H1 (cell line): Measurements from ENCODE around the gene DAP. TPM values are rescaled to one million over a fixed set of nuclear protein-coding genes. Genes with fewer than 3 reads are reported as not detected.

Experiments used
- CTCF ChIA-PET: fragments of 300-600 bp; sonication (Branson Sonifier 250); formaldehyde crosslinking; loops from one replicate; lab custom pipeline; 2021; ENCODE audit not compliant: partially characterized antibody; lab: Charles Lee
- POLR2A ChIA-PET: fragments of 300-600 bp; sonication (Branson Sonifier 250); formaldehyde crosslinking; loops from one replicate; lab custom pipeline; 2021; ENCODE audit warnings: inconsistent platforms; ENCODE audit not compliant: partially characterized antibody; lab: Charles Lee
- DNase-seq, 2 experiments: peaks; one replicate each; pipeline versions ENCODE4 v3.0.0 to v3.0.0-alpha.2; 2010 to 2022; ENCODE audit warnings: low spot score in 2 of 2, low read depth in 1 of 2, mixed read lengths in 1 of 2
- FAIRE-seq: peaks from 2 replicates; lab custom pipeline; 2011; peaks lifted over from hg19 to GRCh38; lab: Jason Lieb, UNC
- H2AFZ ChIP-seq: 2 replicates; pipeline ENCODE4 v1.8.1; 2012; ENCODE audit warnings: low read length, inconsistent platforms
- H2AK5ac ChIP-seq: 2 replicates; pipeline ENCODE4 v1.6.1; 2013; ENCODE audit warnings: low read depth, low read length
- H2BK120ac ChIP-seq: replicated peaks from 2 replicates; pipeline ENCODE3; 2013; ENCODE audit warnings: low read depth, low read length, inconsistent platforms
- H2BK12ac ChIP-seq: 2 replicates; pipeline ENCODE4 v1.6.1; 2013; ENCODE audit warnings: low read depth, low read length
- H2BK15ac ChIP-seq: 2 replicates; pipeline ENCODE4 v1.6.1; 2013; ENCODE audit warnings: low read length
- H2BK20ac ChIP-seq: 2 replicates; pipeline ENCODE4 v1.6.1; 2013; ENCODE audit warnings: low read length
- H2BK5ac ChIP-seq: 2 replicates; pipeline ENCODE4 v1.6.1; 2013; ENCODE audit warnings: low read depth, low read length
- H3K14ac ChIP-seq: 2 replicates; pipeline ENCODE4 v1.6.1; 2013; ENCODE audit warnings: inconsistent platforms; ENCODE audit not compliant: insufficient read length
- H3K18ac ChIP-seq: 2 replicates; pipeline ENCODE4 v1.6.1; 2013; ENCODE audit warnings: low read length; ENCODE audit errors: extremely low read depth
- H3K23ac ChIP-seq: 2 replicates; pipeline ENCODE4 v1.6.1; 2013; ENCODE audit warnings: inconsistent platforms; ENCODE audit not compliant: insufficient read length
- H3K23me2 ChIP-seq: 2 replicates; pipeline ENCODE4 v1.6.1; 2013; ENCODE audit warnings: low read depth, low read length
- H3K27ac ChIP-seq: 2 replicates; pipeline ENCODE4 v1.6.1; 2011; ENCODE audit warnings: low read depth, low read length, inconsistent platforms
- H3K27me3 ChIP-seq, 4 experiments: replicated peaks in 1 of 4; 1 replicate in 1 of 4; 2 replicates in 3 of 4; pipeline versions ENCODE4 v1.6.1 to v1.8.1; 2011 to 2013; ENCODE audit warnings: low read length in 3 of 4, mild to moderate bottlenecking in 3 of 4, inconsistent platforms in 2 of 4, mixed read lengths in 2 of 4, moderate library complexity in 1 of 4; ENCODE audit not compliant: control insufficient read depth in 3 of 4, insufficient read depth in 3 of 4; ENCODE audit errors: extremely low read depth in 1 of 4
- H3K36me3 ChIP-seq, 4 experiments: 2 replicates each; pipeline versions ENCODE4 v1.6.1 to v1.8.1; 2011 to 2013; ENCODE audit warnings: mild to moderate bottlenecking in 4 of 4, low read length in 3 of 4, moderate library complexity in 2 of 4, control low read depth in 1 of 4, inconsistent platforms in 1 of 4; ENCODE audit not compliant: insufficient read depth in 4 of 4, control insufficient read depth in 2 of 4
- H3K4ac ChIP-seq: replicated peaks from 2 replicates; pipeline ENCODE3; 2013; ENCODE audit warnings: low read length, low read depth, mixed read lengths, inconsistent platforms; ENCODE audit not compliant: insufficient read length
- H3K4me1 ChIP-seq, 4 experiments: replicated peaks in 1 of 4; 1 replicate in 1 of 4; 2 replicates in 3 of 4; pipeline versions ENCODE4 v1.6.1 to v1.8.1; 2011 to 2013; ENCODE audit warnings: low read length in 3 of 4, inconsistent platforms in 2 of 4, mixed read lengths in 1 of 4; ENCODE audit not compliant: insufficient read depth in 4 of 4, control insufficient read depth in 3 of 4
- H3K4me2 ChIP-seq, 2 experiments: 2 replicates each; pipeline versions ENCODE4 v1.6.1 to v1.8.1; 2011 to 2013; ENCODE audit warnings: low read depth in 2 of 2, low read length in 2 of 2, control low read depth in 1 of 2, inconsistent platforms in 1 of 2, mild to moderate bottlenecking in 1 of 2; ENCODE audit not compliant: insufficient read depth in 1 of 2
- H3K4me3 ChIP-seq, 4 experiments: fragments of 200-600, 300-600 bp in 1 of 4; sonication (generic), shearing (Covaris generic), sonication (Bioruptor Twin) in 1 of 4; 2 replicates each; pipeline versions ENCODE4 v1.5.1 to v1.8.1; 2011 to 2016; ENCODE audit warnings: low read length in 4 of 4, low read depth in 3 of 4, control low read depth in 2 of 4, inconsistent platforms in 2 of 4, mild to moderate bottlenecking in 2 of 4, mixed read lengths in 1 of 4, moderate library complexity in 1 of 4; ENCODE audit not compliant: insufficient read depth in 2 of 4; ENCODE audit errors: extremely low read depth in 1 of 4
- H3K56ac ChIP-seq: replicated peaks from 2 replicates; pipeline ENCODE3; 2013; ENCODE audit warnings: low read depth, mild to moderate bottlenecking, mixed read lengths, low read length, inconsistent platforms; ENCODE audit not compliant: insufficient read length
- H3K79me1 ChIP-seq: 2 replicates; pipeline ENCODE4 v1.6.1; 2013; ENCODE audit warnings: low read depth, low read length, control low read depth
- H3K79me2 ChIP-seq, 2 experiments: 2 replicates each; pipeline versions ENCODE4 v1.6.1 to v1.8.1; 2012 to 2013; ENCODE audit warnings: low read length in 2 of 2, mild to moderate bottlenecking in 2 of 2, inconsistent platforms in 1 of 2; ENCODE audit not compliant: insufficient read depth in 2 of 2, control insufficient read depth in 1 of 2
- H3K9ac ChIP-seq, 4 experiments: replicated peaks in 1 of 4; 1 replicate in 1 of 4; 2 replicates in 3 of 4; pipeline versions ENCODE4 v1.6.1 to v1.8.1; 2011 to 2013; ENCODE audit warnings: low read depth in 3 of 4, low read length in 3 of 4, control low read depth in 2 of 4, mild to moderate bottlenecking in 2 of 4, moderate library complexity in 2 of 4, inconsistent platforms in 1 of 4; ENCODE audit errors: extremely low read depth in 1 of 4
- H3K9me3 ChIP-seq, 2 experiments: 2 replicates each; pipeline versions ENCODE4 v1.6.1 to v1.8.1; 2012 to 2013; ENCODE audit warnings: mild to moderate bottlenecking in 2 of 2, moderate library complexity in 2 of 2, control low read depth in 1 of 2, inconsistent platforms in 1 of 2, low read depth in 1 of 2, low read length in 1 of 2, mixed read lengths in 1 of 2; ENCODE audit not compliant: insufficient read depth in 2 of 2
- H4K20me1 ChIP-seq, 2 experiments: replicated peaks in 1 of 2; 2 replicates each; pipeline versions ENCODE3 to v1.8.1; 2011 to 2013; ENCODE audit warnings: inconsistent platforms in 2 of 2, low read length in 2 of 2, mild to moderate bottlenecking in 1 of 2; ENCODE audit not compliant: insufficient read depth in 2 of 2, control insufficient read depth in 1 of 2
- H4K5ac ChIP-seq: 2 replicates; pipeline ENCODE4 v1.6.1; 2013; ENCODE audit warnings: low read length, low read depth, mixed read lengths, inconsistent platforms; ENCODE audit not compliant: insufficient read length
- H4K8ac ChIP-seq: 2 replicates; pipeline ENCODE4 v1.8.0; 2013; ENCODE audit warnings: mild to moderate bottlenecking, moderate library complexity, low read length, inconsistent platforms; ENCODE audit not compliant: insufficient read depth; ENCODE audit errors: extremely low read depth
- H4K91ac ChIP-seq: replicated peaks from 2 replicates; pipeline ENCODE3; 2013; ENCODE audit warnings: low read length, mixed read lengths, inconsistent platforms; ENCODE audit not compliant: insufficient read length
- POLR2A ChIP-seq, 2 experiments: IDR thresholded peaks; 1 replicate in 1 of 2; 2 replicates in 1 of 2; pipeline ENCODE4 v1.6.1; 2011; ENCODE audit warnings: low read depth in 2 of 2, low read length in 2 of 2, mild to moderate bottlenecking in 2 of 2; ENCODE audit errors: control extremely low read depth in 1 of 2
- WGBS, 2 experiments: shearing (Covaris generic) in 1 of 2; methylation state at CpG; one replicate each; pipeline versions ENCODE4 v1.1.6 to v1.1.7; 2013 to 2015; ENCODE audit warnings: low lambda C conversion rate in 2 of 2, mixed read lengths in 2 of 2, inconsistent platforms in 1 of 2, low coverage in 1 of 2, missing lambda C conversion rate in 1 of 2; ENCODE audit not compliant: insufficient replicate concordance in 2 of 2, insufficient coverage in 1 of 2, insufficient read length in 1 of 2; ENCODE audit errors: extremely low coverage in 1 of 2, missing lambda C conversion rate in 1 of 2; 5-methylcytosine and 5-hydroxymethylcytosine counted together
- polyA plus RNA-seq, 7 experiments: library from polyadenylated mRNA; depleted of rRNA in 3 of 7; stranded (reverse) in 5 of 7; unstranded in 2 of 7; fragments of >200 nt in 5 of 7; fragments of 200-250 nt in 2 of 7; gene quantifications; 1 replicate in 5 of 7; 2 replicates in 1 of 7; 4 replicates in 1 of 7; pipeline versions ENCODE4 v1.2.1 to v1.2.3, GENCODE V29; 2011 to 2013; ENCODE audit warnings: missing spikeins in 2 of 7, mixed read lengths in 2 of 7
- total RNA-seq: library from RNA; stranded (reverse); fragmentation: NEBNext Ultra II Directional; extraction: Animal tissue kit (Norgen Biotek cat#: 25700); gene quantifications from 2 replicates; pipeline ENCODE4 v1.2.1, GENCODE V29; 2021

DAP gene
- total and polyA plus RNA-seq, 2 of the 8 experiments (the other 6 are each of a cell fraction or from before 2014, with no cell fraction given), result 26.2 to 44.4 TPM

- H3K9me3 ChIP-seq, result no peaks in the 10 kb centered on the region
- DNase-seq (no peak), FAIRE-seq (no peak)
- H2BK15ac ChIP-seq, result 0 out of 2 replicates have a peak overlapping the region, but pooled peaks have one; percentile 32
- no peak overlapping the region for H3K4me2 ChIP-seq
- H3K4me1 ChIP-seq, result peaks cover 0 to 15% (median 10%) of the 10 kb centered on the region in 4 experiments; a peak in 6 of 7 replicates
- no peak overlapping the region for H3K56ac ChIP-seq
- H3K23ac ChIP-seq, result no peak overlapping the region
- peak overlapping the region; percentile 37 for H4K91ac ChIP-seq
- H2AK5ac ChIP-seq, result peak overlapping the region; percentile 58
- no peak overlapping the region for H2AFZ ChIP-seq
- H3K27ac ChIP-seq, result no peak overlapping the region
- no peak overlapping the region for H3K4ac ChIP-seq
- no peak overlapping the region for H2BK20ac ChIP-seq
- H3K36me3 ChIP-seq, result no peaks in the 10 kb centered on the region
- CTCF ChIA-PET, result interaction anchor here (0.9 kb wide), 1 partner anchor 9 kb away, joined by 3 read pairs; no protein-coding TSS in a partner anchor
- POLR2A ChIA-PET, result interaction anchor here (2.4 kb wide), 1 partner anchor 54 kb away, joined by 7 read pairs; the partner anchor contains the start of gene DAP
- H4K5ac ChIP-seq, result no peak overlapping the region
- H2BK12ac ChIP-seq, result peak overlapping the region; percentile 43; the same call in 1 of the 2 replicates
- no peak overlapping the region for H3K18ac ChIP-seq
- H4K20me1 ChIP-seq, result peaks cover 0 to 7% of the 10 kb centered on the region in 2 experiments
- no peak overlapping the region for H2BK120ac ChIP-seq
- no peak overlapping the region for H3K9ac ChIP-seq
- H3K27me3 ChIP-seq, result no peaks in the 10 kb centered on the region
- H3K23me2 ChIP-seq, result peaks cover 3% of the 10 kb centered on the region; the same call in 1 of the 2 replicates
- no peak overlapping the region for H4K8ac ChIP-seq
- H3K79me2 ChIP-seq, result no peaks in the 10 kb centered on the region
- no peak overlapping the region for H3K14ac ChIP-seq
- H3K79me1 ChIP-seq, result peaks cover 6% of the 10 kb centered on the region; the same call in 1 of the 2 replicates
- peak overlapping the region; percentile 44; the same call in 1 of the 2 replicates for H2BK5ac ChIP-seq
- no peak overlapping the region for H3K4me3 ChIP-seq
- WGBS, 2 experiments, result 94% methylated on average over 13 of the region's 13 CpGs; no CpG with 5 or more reads in 1 of the 2 experiments
- no peak for TF ChIP-seq POLR2A (IDR thresholded peaks at IDR 0.05; ENCODE audit: control extremely low read depth in 1 of 2, low read depth in 2 of 2, low read length in 2 of 2)
These were observed 53.6 kb downstream of the DAP start for GRCh38 chr5:10707198-10708142.
